GM12878 (cell line): ENCODE measurements around the gene FFAR1. TPM values are rescaled to one million over a fixed set of nuclear protein-coding genes. Genes with fewer than 3 reads are reported as not detected.
A peak's percentile ranks its signal among the peaks of the same experiment; 100 is the strongest.

Experiments
- EGR1 ChIP-seq, 2 experiments: IDR thresholded peaks; 1 replicate in 1 of 2; 2 replicates in 1 of 2; pipeline ENCODE4 v1.6.1; 2011 to 2012; ENCODE audit warnings: low read depth in 2 of 2, low read length in 2 of 2, borderline replicate concordance in 1 of 2, mild to moderate bottlenecking in 1 of 2, moderate library complexity in 1 of 2
- ETV6 ChIP-seq, 2 experiments: fragments of 450-650 bp in 1 of 2; IDR thresholded peaks in 1 of 2; conservative IDR thresholded peaks in 1 of 2; 2 replicates each; pipeline ENCODE4 v1.6.1; 2014; ENCODE audit warnings: antibody characterized with exemption in 1 of 2, borderline replicate concordance in 1 of 2, low read depth in 1 of 2, mild to moderate bottlenecking in 1 of 2, moderate library complexity in 1 of 2
- FOXK2 ChIP-seq: fragments of 450-650 bp; IDR thresholded peaks from 2 replicates; pipeline ENCODE4 v1.6.1; 2017; ENCODE audit warnings: mild to moderate bottlenecking, moderate library complexity
- HCFC1 ChIP-seq: fragments of 150-350 bp; IDR thresholded peaks from 2 replicates; pipeline ENCODE4 v1.6.1; 2014; ENCODE audit warnings: low read length
- IRF5 ChIP-seq: fragments of 450-650 bp; IDR thresholded peaks from 2 replicates; pipeline ENCODE4 v1.6.1; 2017; ENCODE audit warnings: borderline replicate concordance
- MEF2A ChIP-seq: IDR thresholded peaks from 2 replicates; pipeline ENCODE4 v1.6.1; 2011; ENCODE audit warnings: low read depth, mild to moderate bottlenecking, low read length, moderate library complexity; ENCODE audit not compliant: insufficient read depth
- MTA3 ChIP-seq: IDR thresholded peaks from 2 replicates; pipeline ENCODE4 v1.6.1; 2012; ENCODE audit warnings: low read length, inconsistent platforms, borderline replicate concordance
- MXI1 ChIP-seq: fragments of 150-350 bp; IDR thresholded peaks from 2 replicates; pipeline ENCODE4 v1.6.1; 2011; ENCODE audit warnings: low read depth, mild to moderate bottlenecking, inconsistent platforms, low read length, improper control_type of control experiment
- NFYA ChIP-seq: IDR thresholded peaks from 2 replicates; pipeline ENCODE4 v1.6.1; 2011; ENCODE audit warnings: low read depth, mild to moderate bottlenecking, low read length, improper control_type of control experiment, borderline replicate concordance
- RAD21 ChIP-seq: IDR thresholded peaks from 2 replicates; pipeline ENCODE4 v1.6.1; 2011; ENCODE audit warnings: mild to moderate bottlenecking, low read depth, low read length, moderate library complexity; ENCODE audit not compliant: insufficient read depth
- RELB ChIP-seq: fragments of 450-650 bp; IDR thresholded peaks from 2 replicates; pipeline ENCODE4 v1.6.1; 2017; ENCODE audit warnings: low read depth, mild to moderate bottlenecking, moderate library complexity
- SREBF2 ChIP-seq: IDR thresholded peaks from 2 replicates; pipeline ENCODE4 v1.6.1; 2012; ENCODE audit warnings: mild to moderate bottlenecking, low read length
- TARDBP ChIP-seq: IDR thresholded peaks from 2 replicates; pipeline ENCODE4 v1.6.1; 2016; ENCODE audit warnings: borderline replicate concordance
- TCF12 ChIP-seq: IDR thresholded peaks from 2 replicates; pipeline ENCODE4 v1.6.1; 2011; ENCODE audit warnings: low read depth, mild to moderate bottlenecking, low read length
- ZBTB11 ChIP-seq: fragments of 450-650 bp; formaldehyde crosslinking; IDR thresholded peaks from 2 replicates; pipeline ENCODE4 v1.5.0; 2022; ENCODE audit warnings: mild to moderate bottlenecking, missing genetic modification characterization
- ZNF622 ChIP-seq: fragments of 450-650 bp; IDR thresholded peaks from 2 replicates; pipeline ENCODE4 v1.6.1; 2017; ENCODE audit warnings: mild to moderate bottlenecking, inconsistent platforms
- polyA plus RNA-seq, 11 experiments: library from polyadenylated mRNA; depleted of rRNA in 4 of 11; unstranded in 6 of 11; stranded (reverse) in 5 of 11; fragments of >200 nt; fragmentation: Nextera tagmentation in 4 of 11; fragmentation: Illumina TruSeq in 1 of 11; extraction: Ambion mirVana in 4 of 11; extraction: Trizol in 1 of 11; gene quantifications; 1 replicate in 1 of 11; 2 replicates in 10 of 11; pipeline versions ENCODE4 v1.2.1 to v1.2.3, GENCODE V29; 2011 to 2016; ENCODE audit warnings: inconsistent platforms in 2 of 11, missing spikeins in 2 of 11, low read depth in 1 of 11
- total RNA-seq, 4 experiments: library from RNA; depleted of rRNA in 3 of 4; stranded (reverse); fragments of >200 nt in 3 of 4; fragmentation: Illumina TruSeq in 1 of 4; extraction: Trizol in 1 of 4; gene quantifications; 2 replicates each; pipeline versions ENCODE4 v1.2.1 to v1.2.3, GENCODE V29; 2013 to 2021
- TF ChIP-seq, protein P1 (sequence below): fragments of 450-650 bp; IDR thresholded peaks from 2 replicates; pipeline ENCODE4 v1.6.1; 2016; ENCODE audit warnings: mild to moderate bottlenecking, moderate library complexity, borderline replicate concordance

The FFAR1 gene
- total and polyA plus RNA-seq, 10 of the 15 experiments (the other 5 are each of a cell fraction or from before 2014, with no cell fraction given): 0.05 to 0.62 (median 0.14) TPM; not detected in 2

DNA sequence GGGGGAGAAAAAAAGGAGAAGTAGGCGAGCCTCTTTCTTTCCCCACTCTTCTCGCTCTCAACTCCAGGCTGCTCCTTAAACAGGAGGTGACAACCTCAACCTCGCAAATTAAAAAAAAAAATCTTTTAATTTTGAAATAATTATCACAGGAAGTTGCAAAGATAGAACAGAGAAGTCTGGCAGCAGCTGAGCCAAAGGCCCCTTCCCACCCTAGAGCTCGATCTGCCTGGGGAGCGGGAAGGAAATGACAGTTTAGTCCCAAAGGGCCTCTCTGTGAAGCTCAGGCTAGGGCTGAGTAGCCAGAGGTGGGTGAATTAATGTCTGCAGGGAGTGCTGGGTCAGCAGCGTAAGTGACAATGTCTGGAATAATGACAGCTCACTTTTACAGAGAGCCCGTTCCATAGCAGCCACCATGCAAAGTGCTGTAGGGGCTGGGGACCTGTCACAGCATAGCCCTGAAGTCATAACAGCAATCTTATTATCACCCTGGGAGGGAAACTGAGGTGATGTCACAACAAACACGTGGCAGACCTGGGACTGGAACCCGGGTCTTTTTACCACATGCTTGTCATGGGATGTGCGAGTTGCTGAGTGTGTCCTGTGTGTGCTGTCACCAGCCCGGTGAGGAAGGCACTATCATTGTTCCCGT is 27.5 kb upstream of the FFAR1 start (continued):
- TF ChIP-seq, protein P1, sequence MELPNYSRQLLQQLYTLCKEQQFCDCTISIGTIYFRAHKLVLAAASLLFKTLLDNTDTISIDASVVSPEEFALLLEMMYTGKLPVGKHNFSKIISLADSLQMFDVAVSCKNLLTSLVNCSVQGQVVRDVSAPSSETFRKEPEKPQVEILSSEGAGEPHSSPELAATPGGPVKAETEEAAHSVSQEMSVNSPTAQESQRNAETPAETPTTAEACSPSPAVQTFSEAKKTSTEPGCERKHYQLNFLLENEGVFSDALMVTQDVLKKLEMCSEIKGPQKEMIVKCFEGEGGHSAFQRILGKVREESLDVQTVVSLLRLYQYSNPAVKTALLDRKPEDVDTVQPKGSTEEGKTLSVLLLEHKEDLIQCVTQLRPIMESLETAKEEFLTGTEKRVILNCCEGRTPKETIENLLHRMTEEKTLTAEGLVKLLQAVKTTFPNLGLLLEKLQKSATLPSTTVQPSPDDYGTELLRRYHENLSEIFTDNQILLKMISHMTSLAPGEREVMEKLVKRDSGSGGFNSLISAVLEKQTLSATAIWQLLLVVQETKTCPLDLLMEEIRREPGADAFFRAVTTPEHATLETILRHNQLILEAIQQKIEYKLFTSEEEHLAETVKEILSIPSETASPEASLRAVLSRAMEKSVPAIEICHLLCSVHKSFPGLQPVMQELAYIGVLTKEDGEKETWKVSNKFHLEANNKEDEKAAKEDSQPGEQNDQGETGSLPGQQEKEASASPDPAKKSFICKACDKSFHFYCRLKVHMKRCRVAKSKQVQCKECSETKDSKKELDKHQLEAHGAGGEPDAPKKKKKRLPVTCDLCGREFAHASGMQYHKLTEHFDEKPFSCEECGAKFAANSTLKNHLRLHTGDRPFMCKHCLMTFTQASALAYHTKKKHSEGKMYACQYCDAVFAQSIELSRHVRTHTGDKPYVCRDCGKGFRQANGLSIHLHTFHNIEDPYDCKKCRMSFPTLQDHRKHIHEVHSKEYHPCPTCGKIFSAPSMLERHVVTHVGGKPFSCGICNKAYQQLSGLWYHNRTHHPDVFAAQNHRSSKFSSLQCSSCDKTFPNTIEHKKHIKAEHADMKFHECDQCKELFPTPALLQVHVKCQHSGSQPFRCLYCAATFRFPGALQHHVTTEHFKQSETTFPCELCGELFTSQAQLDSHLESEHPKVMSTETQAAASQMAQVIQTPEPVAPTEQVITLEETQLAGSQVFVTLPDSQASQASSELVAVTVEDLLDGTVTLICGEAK: no peak
- TF ChIP-seq MTA3: no peak
- TF ChIP-seq SREBF2: no peak
- no peak for TF ChIP-seq HCFC1
- no peak for TF ChIP-seq TARDBP
- TF ChIP-seq ZNF622: no peak
- TF ChIP-seq MEF2A: no peak
- no peak for TF ChIP-seq NFYA
- no peak for TF ChIP-seq RAD21
- TF ChIP-seq EGR1 (IDR thresholded peaks at IDR 0.05; ENCODE audit: borderline replicate concordance in 1 of 2, low read depth in 2 of 2, low read length in 2 of 2): no peak
- TF ChIP-seq RELB: peak; percentile 70
- no peak for TF ChIP-seq ETV6 (conservative IDR thresholded peaks at IDR 0.05 in 1 of 2, IDR thresholded peaks at IDR 0.05 in 1 of 2; ENCODE audit: borderline replicate concordance in 1 of 2, low read depth in 1 of 2)
- TF ChIP-seq MXI1: peak; percentile 36; the same call in 1 of the 2 replicates
- no peak for TF ChIP-seq IRF5
- TF ChIP-seq TCF12: no peak
- TF ChIP-seq FOXK2: no peak
- no peak for TF ChIP-seq ZBTB11
